Prostate gland (tissue), 2 donors: ENCODE data around the gene PRX.
A peak's percentile ranks its signal among the peaks of the same experiment; 100 is the strongest.

ENCODE experiments used
- CTCF ChIP-seq, 4 experiments: fragments of 200-600 bp in 2 of 4; fragments of 450-650 bp in 2 of 4; sonication (generic) in 2 of 4; IDR thresholded peaks; 1 replicate in 3 of 4; 2 replicates in 1 of 4; pipeline ENCODE4 v1.5.1; 2016 to 2019; ENCODE audit warnings: antibody characterized with exemption in 4 of 4, mild to moderate bottlenecking in 2 of 4, moderate library complexity in 2 of 4
- POLR2A ChIP-seq: fragments of 450-650 bp; IDR thresholded peaks from one replicate; pipeline ENCODE4 v1.6.1; 2016; ENCODE audit warnings: antibody characterized with exemption, mild to moderate bottlenecking

GRCh38 chr19:40416918-40417642 lies 3.9 kb upstream of the PRX start:
- TF ChIP-seq CTCF (IDR thresholded peaks at IDR 0.05): no peak
- TF ChIP-seq POLR2A: peak; percentile 17
